ENCODE measurements around the gene ARL4A. TPM values are rescaled to one million over a fixed set of nuclear protein-coding genes. Genes with fewer than 3 reads are reported as not detected.

Gene ARL4A
- total RNA-seq, 2 experiments from 2014 or later = 7.5 to 10.4 TPM

DNA sequence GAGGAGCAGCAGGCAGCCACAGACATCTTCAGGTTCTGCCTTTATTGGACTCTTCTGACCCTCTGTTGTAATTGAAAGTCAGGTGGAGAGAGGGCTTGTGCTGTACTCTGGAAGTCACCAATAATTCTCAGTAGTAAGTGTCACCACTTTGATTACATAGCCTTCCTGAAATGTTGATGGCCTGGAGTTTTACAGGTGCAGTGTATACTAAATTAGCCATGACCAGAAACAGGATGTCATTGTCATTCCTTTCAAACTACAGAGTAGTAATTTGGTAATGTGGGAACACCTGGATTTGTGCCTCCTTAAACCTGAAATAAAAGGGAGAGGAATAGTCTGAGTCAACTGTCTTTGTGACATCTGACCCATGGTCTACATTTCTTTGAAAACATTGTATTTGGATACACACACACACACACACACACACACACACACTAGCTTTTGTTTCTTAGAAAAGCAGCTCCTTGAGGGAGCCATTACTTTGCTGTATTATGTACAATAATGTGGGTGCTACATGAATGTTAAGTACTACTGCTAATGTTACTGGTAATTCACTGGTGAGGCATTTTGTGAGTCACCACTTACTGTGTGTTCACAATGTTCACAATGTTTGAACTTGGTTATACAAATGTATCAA is 19.6 kb downstream of the ARL4A start:
- DNase-seq (no peak), ATAC-seq (no peak)
- ChIA-PET CTCF (no interaction called here), POLR2A (no interaction called here)
- no peaks in the 10 kb centered on the region for H3K36me3 Mint-ChIP-seq (ENCODE audit: low read depth)
- intact Hi-C loops (cut with DNase I, micrococcal nuclease) = no loop called here
- no peak overlapping the region for H3K4me3 Mint-ChIP-seq
- H3K27ac Mint-ChIP-seq = no peak overlapping the region
- H3K4me1 Mint-ChIP-seq = no peaks in the 10 kb centered on the region
- no peaks in the 10 kb centered on the region for H3K9me3 Mint-ChIP-seq (ENCODE audit: low read depth)
- H3K27me3 Mint-ChIP-seq = no peaks in the 10 kb centered on the region

DNA sequence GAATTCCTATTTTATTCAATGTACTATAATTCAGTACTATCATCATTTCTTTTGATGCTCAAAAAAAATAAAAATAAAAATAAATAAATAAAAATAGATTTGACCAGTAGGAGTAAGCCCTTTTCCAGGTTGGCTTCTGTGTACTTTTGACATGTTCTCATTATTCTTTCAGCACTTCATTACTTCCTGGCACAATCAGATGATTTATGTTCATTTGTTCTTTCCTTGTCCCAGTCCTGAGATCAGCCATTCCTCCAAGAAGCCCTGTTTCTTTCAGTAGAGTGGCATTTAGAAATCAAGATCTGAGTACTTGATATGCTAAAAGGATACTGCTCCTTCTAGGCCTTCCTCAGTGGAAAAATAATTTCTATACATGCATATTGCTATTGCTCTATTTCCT is 20.9 kb downstream of the ARL4A start:
- Mint-ChIP-seq H3K27me3 (no peaks in the 10 kb centered on the region), H3K9me3 (ENCODE audit: low read depth) (no peaks in the 10 kb centered on the region), H3K36me3 (ENCODE audit: low read depth) (no peaks in the 10 kb centered on the region), H3K4me1 (no peaks in the 10 kb centered on the region), H3K4me3 (no peak overlapping the region), H3K27ac (no peak overlapping the region)
- intact Hi-C loops (cut with DNase I, micrococcal nuclease) = no loop called here
- POLR2A ChIA-PET = no interaction called here
- CTCF ChIA-PET = no interaction called here
- no peak for ATAC-seq
- no peak for DNase-seq

DNA sequence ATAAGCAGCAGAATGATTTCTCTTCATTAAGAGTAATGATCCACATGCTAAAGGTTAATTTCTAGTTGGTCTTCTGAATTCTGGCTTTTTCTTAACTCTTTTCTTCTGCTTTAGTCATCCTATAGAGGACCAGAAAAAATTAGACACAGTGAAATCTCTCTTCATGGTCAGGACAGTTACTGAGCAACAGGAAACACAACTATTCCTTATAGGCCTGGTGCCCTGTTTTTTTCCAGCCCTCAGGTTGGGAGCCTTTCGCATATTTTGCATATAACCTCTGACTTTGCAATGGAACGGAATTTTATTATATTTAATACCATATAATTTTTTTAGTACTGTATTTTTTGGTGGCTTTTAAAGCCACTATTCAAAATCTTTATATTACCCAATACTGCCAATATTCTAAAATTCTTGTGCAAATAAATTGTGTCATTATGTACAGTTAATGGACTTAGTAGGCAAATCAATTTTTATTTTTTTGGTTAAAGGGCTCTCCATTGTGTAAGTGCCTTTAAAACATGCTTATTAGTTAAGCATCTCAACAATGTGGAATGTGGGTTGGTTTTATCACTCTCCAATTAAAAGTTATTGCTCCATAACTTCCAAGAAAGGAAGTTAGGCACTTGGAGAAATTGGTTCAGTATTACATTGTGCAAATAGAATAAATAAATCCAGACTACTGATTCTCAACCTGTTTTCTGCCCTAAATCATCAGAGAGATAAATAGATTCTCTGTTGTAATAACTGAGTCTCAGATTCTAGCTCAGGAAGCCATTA is 22.5 kb downstream of the ARL4A start:
- Mint-ChIP-seq H3K9me3 (ENCODE audit: low read depth) (no peaks in the 10 kb centered on the region), H3K4me1 (no peaks in the 10 kb centered on the region), H3K27me3 (no peaks in the 10 kb centered on the region), H3K36me3 (ENCODE audit: low read depth) (no peaks in the 10 kb centered on the region), H3K4me3 (no peak overlapping the region), H3K27ac (no peak overlapping the region)
- intact Hi-C loops (cut with DNase I, micrococcal nuclease) = no loop called here
- POLR2A ChIA-PET = no interaction called here
- DNase-seq (no peak), ATAC-seq (no peak)
- CTCF ChIA-PET = interaction anchor here (1.2 to 1.4 kb wide), 2 partner anchors 23 to 28 kb away, joined by 3 read pairs; partner anchors contain the start of gene ARL4A

DNA sequence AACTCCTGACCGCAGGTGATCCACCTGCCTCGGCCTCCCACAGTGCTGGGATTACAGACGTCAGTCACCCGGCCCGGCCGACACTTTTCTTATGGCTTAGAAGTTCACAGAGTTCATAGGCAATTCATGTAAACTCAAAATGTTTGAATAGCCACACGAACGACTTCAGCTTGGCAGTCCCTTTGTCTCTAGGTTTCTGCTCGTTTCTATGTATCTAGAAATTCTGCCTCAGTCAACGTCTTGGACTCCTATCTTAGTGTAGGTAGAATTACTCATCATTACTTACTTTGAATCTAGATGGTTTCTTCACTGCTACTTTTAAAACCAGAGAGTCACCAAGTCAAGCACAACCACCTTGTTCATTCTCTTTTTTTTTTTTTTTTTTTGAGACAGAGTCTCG is 23.7 kb downstream of the ARL4A start:
- Mint-ChIP-seq H3K4me1 (peaks cover 8% of the 10 kb centered on the region), H3K4me3 (no peak overlapping the region), H3K9me3 (ENCODE audit: low read depth) (no peaks in the 10 kb centered on the region), H3K27me3 (no peaks in the 10 kb centered on the region), H3K36me3 (ENCODE audit: low read depth) (no peaks in the 10 kb centered on the region), H3K27ac (no peak overlapping the region)
- no peak for DNase-seq
- ChIA-PET POLR2A (no interaction called here), CTCF (interaction anchor here (0.6 to 1.4 kb wide), 2 partner anchors 24 to 85 kb away, joined by 3 read pairs; partner anchors contain the start of gene ARL4A)
- no peak for ATAC-seq
- intact Hi-C loops (cut with DNase I, micrococcal nuclease) = no loop called here

DNA sequence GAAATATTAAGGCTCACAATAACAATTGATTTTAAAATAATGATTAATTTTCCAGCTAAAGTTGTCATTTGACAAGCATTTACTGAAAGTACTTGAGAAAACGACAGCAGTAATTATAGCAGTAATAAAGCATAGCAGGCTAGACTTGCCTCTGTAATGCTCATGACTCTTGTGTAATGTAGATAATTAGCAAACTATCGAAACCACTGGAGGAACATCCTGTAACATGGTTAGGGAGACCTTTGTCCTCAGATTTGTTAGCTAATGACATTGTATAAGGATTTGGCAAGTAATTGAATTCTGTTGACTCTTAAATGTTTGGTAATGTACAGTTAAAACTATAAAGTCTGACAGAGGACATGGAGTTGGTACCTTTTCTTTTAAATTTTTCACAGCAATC is 24.8 kb downstream of the ARL4A start:
- ATAC-seq = no peak
- ChIA-PET POLR2A (no interaction called here), CTCF (interaction anchor here (0.7 kb wide), 1 partner anchor 118 kb away, joined by 3 read pairs; no protein-coding TSS in a partner anchor)
- H3K27me3 Mint-ChIP-seq = no peaks in the 10 kb centered on the region
- no peaks in the 10 kb centered on the region for H3K36me3 Mint-ChIP-seq (ENCODE audit: low read depth)
- H3K9me3 Mint-ChIP-seq (ENCODE audit: low read depth) = no peaks in the 10 kb centered on the region
- no peak for DNase-seq
- intact Hi-C loops (cut with DNase I, micrococcal nuclease) = no loop called here
- H3K27ac Mint-ChIP-seq = no peak overlapping the region
- H3K4me3 Mint-ChIP-seq = no peak overlapping the region
- peaks cover 11% of the 10 kb centered on the region for H3K4me1 Mint-ChIP-seq

DNA sequence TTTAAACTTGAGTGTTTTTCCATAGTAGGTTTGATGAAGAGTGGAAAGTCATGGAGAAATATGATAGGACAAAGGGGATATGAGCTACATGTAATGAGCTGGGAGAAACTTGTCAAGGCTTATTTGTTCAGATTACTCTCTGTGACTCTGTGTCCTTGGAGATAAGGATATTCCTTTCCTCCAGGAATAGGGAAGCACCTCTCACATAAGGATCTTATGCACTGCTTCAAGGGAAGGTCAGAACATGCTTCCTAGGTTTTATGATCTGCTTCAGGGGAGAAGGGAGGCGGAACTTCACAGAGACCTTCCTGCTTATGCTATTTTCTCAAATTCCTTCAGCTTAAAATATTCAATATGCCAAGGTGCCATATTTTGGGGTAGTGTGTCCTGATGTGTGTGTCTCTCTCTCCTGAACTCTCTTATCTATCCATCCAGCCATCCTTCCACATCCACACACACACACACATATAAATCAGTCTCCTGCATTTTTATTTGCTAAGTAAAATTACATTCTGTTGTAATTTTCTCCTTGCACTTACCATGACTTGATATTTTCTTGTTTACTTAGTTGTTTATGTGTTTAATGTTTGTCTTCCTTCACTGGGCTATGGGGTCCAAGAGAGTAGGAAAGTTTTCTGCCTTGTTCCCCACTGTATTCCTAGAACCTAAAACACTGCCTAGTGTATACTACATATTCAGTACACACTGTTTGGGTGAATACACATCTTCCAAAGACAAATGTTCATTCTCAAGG is 26.4 kb downstream of the ARL4A start:
- no peaks in the 10 kb centered on the region for H3K9me3 Mint-ChIP-seq (ENCODE audit: low read depth)
- no peaks in the 10 kb centered on the region for H3K27me3 Mint-ChIP-seq
- H3K36me3 Mint-ChIP-seq (ENCODE audit: low read depth) = no peaks in the 10 kb centered on the region
- intact Hi-C loops (cut with DNase I, micrococcal nuclease) = no loop called here
- ATAC-seq (no peak), DNase-seq (no peak)
- ChIA-PET CTCF (no interaction called here), POLR2A (interaction anchor here (0.6 kb wide), 1 partner anchor 969 kb away, joined by 3 read pairs; no protein-coding TSS in a partner anchor)
- no peak overlapping the region for H3K4me3 Mint-ChIP-seq
- H3K27ac Mint-ChIP-seq = no peak overlapping the region
- H3K4me1 Mint-ChIP-seq = peaks cover 11% of the 10 kb centered on the region

DNA sequence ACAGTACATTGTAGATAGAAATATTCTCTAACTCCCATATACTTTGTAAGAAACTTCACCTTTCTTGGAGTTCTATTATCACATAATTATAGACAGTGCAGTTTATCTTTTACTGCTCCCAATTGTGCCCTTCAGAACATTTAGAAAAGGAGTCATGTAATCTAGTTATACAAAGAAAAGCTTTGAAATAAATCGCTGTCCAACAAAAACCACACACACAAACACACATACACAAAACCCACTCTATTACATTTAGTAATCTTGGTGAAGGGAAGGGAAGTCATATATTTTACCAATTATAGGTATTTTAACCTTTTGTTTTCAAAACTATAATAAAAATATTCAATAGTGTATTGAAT is 26.9 kb downstream of the ARL4A start:
- ATAC-seq = no peak
- ChIA-PET CTCF (interaction anchor here (1.0 kb wide), 1 partner anchor 29 kb away, joined by 3 read pairs; no protein-coding TSS in a partner anchor), POLR2A (interaction anchor here (0.6 kb wide), 1 partner anchor 970 kb away, joined by 3 read pairs; no protein-coding TSS in a partner anchor)
- Mint-ChIP-seq H3K4me1 (peaks cover 16% of the 10 kb centered on the region), H3K9me3 (ENCODE audit: low read depth) (no peaks in the 10 kb centered on the region), H3K4me3 (no peak overlapping the region), H3K27ac (no peak overlapping the region), H3K36me3 (ENCODE audit: low read depth) (no peaks in the 10 kb centered on the region), H3K27me3 (no peaks in the 10 kb centered on the region)
- intact Hi-C loops (cut with DNase I, micrococcal nuclease) = no loop called here
- DNase-seq = no peak

DNA sequence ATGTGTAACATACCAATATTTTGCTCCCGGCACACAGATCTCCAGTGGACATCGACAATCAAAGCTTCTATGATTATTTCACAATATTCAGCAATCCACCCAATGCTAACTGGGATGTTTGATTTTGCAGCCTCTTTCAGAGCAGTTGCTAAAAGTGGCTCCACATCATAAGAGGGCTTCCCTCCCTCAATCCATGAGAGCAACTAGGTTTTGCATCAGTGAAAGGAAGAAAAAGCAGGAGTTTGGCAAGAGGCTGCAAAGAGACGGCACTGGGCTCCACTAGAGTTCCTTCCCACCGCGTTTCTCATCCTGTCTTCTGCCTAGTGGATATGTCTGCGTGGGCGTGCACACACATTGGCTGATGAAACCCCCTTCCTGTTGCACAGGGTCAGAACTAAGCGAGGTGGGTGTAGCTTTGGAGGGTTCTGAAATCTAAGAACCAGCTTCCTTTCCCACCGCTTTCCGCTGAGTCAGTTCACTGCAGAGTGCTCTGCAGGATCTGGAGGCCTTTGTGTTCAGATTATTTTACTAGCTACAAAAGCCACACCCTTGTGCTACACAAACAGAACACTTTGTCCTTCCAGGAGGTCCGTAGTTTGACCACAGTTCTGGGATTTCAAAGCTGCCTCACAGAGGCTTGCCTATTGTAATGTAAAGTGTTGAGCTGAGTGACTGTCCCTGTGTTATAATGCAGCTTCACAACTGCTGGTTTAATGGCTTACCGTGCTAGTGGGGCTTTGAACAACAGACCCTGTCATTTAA is 28.1 kb downstream of the ARL4A start:
- Mint-ChIP-seq H3K27me3 (no peaks in the 10 kb centered on the region), H3K9me3 (ENCODE audit: low read depth) (no peaks in the 10 kb centered on the region), H3K4me3 (no peak overlapping the region), H3K36me3 (ENCODE audit: low read depth) (no peaks in the 10 kb centered on the region), H3K27ac (no peak overlapping the region), H3K4me1 (peaks cover 25% of the 10 kb centered on the region)
- ChIA-PET POLR2A (no interaction called here), CTCF (interaction anchor here (0.9 to 1.1 kb wide), 3 partner anchors 14 to 77 kb away, joined by 3 read pairs; no protein-coding TSS in a partner anchor)
- peak; percentile 60 for DNase-seq
- peak; percentile 90 for ATAC-seq
- intact Hi-C loops (cut with DNase I, micrococcal nuclease) = no loop called here

DNA sequence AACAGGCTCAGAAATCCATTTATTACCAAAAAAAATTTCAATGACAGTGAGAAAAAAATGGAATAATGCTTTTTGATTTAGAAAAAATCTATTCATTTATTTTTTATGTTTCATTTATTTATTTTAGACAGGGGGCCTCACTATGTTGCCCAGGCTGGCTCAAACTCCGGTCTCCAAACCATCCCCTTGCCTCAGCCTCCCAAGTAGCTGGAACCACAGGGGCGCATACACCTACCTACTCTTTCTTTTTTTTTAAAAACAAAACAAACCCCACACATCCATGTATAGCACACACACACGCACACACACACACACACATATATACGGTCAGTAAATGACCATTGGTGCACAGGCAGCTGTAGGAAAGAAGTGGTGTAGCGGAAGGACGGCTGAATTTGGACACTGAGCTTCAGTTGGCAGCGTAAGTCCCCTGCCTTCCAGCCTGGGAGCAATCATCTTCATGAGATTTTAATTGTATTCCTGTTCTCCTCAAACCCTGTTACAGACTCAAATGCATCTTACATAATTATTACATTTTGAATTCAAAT is 28.8 kb downstream of the ARL4A start:
- no peaks in the 10 kb centered on the region for H3K36me3 Mint-ChIP-seq (ENCODE audit: low read depth)
- ATAC-seq = no peak
- no peaks in the 10 kb centered on the region for H3K27me3 Mint-ChIP-seq
- no peak overlapping the region for H3K27ac Mint-ChIP-seq
- intact Hi-C loops (cut with DNase I, micrococcal nuclease) = no loop called here
- ChIA-PET CTCF (interaction anchor here (0.9 to 1.2 kb wide), 3 partner anchors 15 to 77 kb away, joined by 3 to 5 read pairs (median 3); no protein-coding TSS in a partner anchor), POLR2A (no interaction called here)
- H3K9me3 Mint-ChIP-seq (ENCODE audit: low read depth) = no peaks in the 10 kb centered on the region
- DNase-seq = no peak
- peaks cover 25% of the 10 kb centered on the region for H3K4me1 Mint-ChIP-seq
- H3K4me3 Mint-ChIP-seq = no peak overlapping the region

DNA sequence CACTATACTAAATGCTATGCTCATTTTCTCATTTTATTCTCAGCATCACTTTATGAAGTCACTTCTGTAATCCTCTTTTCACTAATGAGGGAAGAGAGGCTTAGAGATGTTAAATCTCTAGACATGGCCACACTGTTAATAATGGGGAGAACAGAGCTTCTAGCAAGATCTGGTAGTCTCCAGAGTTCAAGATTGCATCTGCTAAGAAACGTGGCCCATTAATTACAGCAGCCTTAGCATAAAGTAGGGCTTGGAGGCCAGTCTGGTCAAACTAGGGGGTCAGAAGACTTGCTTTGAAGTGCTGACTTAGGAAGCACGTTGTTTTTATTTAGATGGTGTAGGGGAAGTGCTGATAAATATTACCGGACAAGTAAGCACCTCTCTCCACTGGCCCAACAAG is 29.3 kb downstream of the ARL4A start:
- Mint-ChIP-seq H3K27me3 (no peaks in the 10 kb centered on the region), H3K4me3 (no peak overlapping the region), H3K36me3 (ENCODE audit: low read depth) (no peaks in the 10 kb centered on the region), H3K27ac (no peak overlapping the region), H3K4me1 (peaks cover 25% of the 10 kb centered on the region), H3K9me3 (ENCODE audit: low read depth) (no peaks in the 10 kb centered on the region)
- intact Hi-C loops (cut with DNase I, micrococcal nuclease) = no loop called here
- ATAC-seq (no peak), DNase-seq (no peak)
- CTCF ChIA-PET = interaction anchor here (1.2 kb wide), 1 partner anchor 30 kb away, joined by 5 read pairs; no protein-coding TSS in a partner anchor
- POLR2A ChIA-PET = no interaction called here
